T1000 (cell line): ENCODE data around the gene AFF3.
"Not testable (repeated sequence)": the region's sequence is repeated elsewhere in the genome, so short reads cannot be mapped to it uniquely, and the experiment has no call there.

Experiments
- DNase-seq: peaks from one replicate; lab custom pipeline; 2025; ENCODE audit warnings: mixed read lengths; lab: John Stamatoyannopoulos, UW

The AFF3 gene

DNA sequence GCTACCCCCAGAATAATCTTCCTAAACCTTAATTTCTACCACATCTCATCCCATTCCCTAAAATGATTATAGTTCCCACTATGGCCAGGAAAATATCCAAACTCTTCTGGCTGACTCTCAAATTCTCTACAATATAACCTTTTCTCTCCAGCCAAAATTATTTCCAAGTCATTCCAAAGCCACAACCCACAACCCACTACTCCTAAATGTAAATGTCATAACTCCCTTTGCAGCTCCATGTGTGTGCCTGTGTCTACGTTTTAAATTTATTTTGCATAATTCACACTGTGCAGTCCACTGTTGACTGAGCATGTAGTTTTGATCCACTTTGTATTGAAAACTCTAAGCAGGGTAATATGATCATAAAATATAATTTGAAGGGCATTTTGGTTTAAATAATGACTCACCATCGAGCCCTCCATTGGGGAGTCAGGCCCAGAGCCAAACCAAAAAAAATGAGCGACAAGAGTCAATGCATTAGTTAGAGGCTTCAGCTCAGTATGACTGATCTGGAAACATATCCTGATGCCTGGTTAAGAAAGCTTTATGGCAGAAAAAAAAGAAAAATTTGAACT is 171.0 kb downstream of the AFF3 start:
- no peak for DNase-seq

DNA sequence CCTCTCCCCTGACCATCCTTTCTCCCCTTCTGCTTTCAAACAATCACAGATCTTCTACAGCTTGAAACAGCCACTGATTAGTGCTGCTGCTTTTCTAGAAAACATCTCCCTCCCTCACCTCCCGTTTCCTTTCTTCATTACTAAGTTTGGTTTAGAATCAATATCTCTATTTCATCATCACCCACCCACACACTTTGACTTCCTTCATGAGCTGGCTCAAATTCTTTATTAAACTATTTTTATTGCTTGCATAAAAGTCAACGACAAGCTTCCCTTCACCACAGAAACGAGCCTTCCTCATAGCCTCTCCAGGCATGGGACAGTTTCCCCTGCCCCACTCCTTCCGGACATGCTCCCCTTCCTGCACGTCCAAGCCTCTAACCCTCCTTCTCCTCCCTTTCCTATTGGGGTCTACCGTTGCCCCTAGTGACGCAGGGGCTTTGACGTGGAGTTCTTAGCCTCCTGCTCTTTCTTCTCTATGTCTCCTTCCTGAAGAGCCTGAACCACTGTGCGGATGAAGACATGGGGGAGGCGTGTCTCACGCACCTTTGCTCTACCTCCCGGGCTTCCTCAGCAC is 172.0 kb downstream of the AFF3 start:
- DNase-seq, result no peak

DNA sequence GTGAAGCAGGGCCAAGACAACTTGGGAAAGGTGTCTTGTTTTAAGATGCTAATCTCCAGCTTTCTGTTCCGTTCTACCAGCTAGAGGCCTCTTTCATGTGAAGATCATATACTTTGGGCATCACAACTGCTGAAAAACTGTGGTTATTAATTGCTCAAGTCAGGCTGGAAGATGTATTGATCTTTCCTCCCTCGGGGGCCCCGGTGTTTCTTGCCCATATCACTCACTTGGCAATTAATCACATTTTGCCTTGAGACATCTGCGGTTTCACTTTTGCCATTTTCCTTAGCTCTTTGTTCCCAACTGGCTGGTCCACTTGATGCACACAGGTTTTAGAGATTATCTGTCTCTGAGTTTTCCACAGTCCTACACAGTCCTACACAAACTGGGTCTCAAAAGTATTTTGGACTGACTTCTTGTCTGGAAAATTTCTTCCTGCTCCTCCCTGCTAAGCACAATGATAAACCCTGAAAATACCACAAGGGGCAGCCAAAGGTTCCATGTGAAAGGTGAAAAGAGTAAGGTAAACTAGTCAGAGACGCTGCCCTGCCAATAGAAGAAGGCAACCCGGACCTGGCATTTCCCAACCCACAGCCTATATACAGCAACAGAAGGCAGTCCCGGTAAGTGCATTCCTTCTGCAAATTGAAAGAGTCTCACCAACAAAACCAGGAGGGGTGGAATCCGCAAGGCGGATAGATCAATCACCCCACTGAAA is 181.0 kb downstream of the AFF3 start:
- no peak for DNase-seq

DNA sequence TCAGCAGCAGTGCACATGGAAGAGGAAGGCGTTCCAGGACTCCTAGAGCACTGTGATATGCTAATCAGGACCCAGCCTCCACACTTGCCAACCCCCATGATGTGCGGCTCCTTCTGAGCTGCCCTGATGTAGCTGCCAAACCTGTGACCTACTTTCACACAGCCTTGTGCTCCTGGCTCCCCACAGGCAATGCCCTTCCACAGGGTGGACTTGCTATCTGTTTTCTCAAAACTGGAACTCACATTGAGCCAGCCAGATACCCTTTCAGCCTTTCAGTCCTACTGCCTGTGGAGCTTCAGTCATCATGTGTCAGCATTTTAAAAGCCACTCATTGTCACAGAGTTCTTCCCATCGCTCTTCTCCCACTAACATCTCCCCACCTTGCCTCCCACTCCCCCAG is 181.6 kb downstream of the AFF3 start:
- DNase-seq, result no peak

DNA sequence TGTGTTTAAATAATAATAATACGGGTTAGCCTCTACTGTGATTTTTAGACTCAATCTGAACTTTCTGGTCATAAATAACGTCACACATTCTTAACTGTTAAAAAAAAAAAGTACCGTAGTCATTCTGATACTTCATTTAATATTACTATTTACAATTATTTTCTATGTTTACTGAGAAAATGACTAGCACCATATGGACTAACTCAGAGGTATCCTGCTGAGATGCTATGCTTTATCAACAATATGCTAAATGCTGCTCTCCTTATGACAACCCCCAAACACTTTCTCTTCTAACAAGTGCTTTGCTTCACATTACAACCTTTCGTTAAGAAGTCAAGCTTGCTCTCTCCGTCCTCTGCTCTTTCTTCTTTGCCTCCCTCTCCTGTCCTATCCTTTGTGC is 182.1 kb downstream of the AFF3 start:
- DNase-seq, result no peak

DNA sequence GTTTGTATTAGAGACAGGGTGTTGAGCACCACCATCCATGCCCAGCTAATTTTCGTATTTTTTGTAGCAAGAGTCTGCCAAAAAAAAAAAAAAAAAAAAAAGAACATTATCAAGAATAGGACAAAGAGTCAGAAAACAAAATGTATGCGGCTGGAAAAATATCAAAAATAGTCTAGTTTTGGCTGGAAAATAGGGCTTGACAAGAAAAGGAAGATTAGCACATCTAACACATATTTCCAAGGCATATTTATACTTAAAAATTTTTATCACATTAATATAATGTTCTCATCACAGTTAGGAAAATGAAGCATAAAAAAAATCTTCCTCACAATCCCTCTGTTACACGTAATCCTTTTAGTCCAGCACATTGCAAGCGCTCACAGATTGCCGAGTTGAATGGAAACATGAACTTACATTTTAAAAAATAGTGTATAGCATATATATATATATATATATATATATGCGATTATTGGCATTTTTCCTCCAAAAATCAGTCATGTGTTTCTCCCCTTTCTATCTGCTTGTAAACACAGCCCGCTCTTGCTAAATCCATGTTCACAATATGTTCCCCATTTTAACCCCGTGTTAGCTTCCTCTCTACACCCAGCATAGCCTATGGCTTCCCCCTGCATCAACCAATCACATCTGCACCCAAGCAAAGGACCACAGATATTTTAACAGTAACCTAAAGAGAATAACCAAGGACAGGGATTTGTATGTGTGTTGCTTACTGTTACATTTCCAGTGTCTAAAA is 183.0 kb downstream of the AFF3 start:
- no peak for DNase-seq

DNA sequence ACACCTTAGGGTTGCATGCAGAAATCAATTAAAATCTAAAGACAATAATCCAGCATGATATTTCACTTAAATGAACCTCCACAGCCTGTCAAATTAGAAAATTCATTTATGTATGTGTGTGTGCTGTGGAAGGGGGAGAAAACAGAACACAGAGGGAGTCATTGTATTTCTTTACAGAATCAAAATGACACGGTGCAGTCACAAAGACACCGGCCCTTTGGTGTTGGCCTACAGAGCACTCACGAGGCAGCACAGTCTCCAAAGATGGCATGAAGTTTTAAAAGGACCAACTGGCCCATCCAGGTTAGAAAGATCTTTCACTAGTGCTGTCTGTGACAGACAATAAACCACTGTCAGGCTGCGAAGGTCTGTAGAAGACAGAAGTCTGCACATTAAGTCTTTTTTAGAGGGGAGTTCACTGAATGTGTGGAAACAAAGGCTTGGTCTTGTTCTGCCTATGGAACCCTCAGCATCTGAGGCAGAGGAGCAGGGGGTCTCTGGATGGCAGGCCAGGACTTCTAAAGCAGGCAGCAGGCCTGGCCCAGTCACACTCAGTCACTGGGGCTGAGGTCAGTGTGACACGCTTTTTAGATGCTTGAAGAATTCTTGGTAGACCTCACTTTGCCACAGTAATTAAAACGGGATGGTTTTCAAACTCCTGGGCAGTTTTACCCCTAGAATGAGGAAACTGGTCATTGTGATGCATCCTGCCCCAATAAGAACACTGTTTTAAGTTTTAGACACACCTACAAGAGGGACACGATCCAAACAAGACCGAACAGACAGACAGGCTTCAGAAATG is 184.9 kb downstream of the AFF3 start:
- no peak for DNase-seq

DNA sequence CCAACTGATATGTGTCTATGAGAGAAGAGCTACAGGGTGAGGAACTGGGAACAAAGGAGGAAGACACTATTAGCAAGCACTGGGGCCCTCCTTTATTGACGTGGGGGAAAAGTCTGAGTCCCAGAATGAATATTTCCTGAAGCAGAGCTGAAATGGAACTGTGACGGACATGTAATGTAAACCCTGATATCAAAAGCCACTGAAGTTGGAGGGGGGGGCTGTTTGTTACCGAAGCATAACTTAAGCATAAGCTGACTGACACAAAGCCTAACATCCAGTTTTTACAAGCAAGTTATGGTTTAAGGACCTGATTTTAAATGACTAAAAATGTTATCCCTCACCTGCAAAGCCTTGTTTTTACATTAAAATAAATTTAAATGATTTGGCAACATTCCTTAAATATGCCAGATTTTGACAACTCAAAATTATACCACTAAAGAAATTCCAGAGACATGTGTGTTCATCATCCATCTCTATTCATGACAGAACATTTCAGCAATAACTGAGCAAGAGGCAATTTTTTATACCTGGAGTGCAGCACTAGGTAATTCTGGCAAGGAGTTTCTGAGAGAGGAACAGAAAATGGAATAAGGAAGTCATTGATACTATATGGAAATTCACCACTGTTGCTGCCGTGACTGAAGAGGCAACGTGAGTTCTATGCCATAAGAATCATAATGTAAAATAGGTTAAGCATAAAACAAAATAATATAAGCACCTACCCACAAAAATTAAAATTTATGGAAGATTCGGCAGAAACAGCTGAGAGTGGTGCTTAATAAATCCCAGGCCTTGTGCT is 186.0 kb downstream of the AFF3 start:
- DNase-seq, result no peak

DNA sequence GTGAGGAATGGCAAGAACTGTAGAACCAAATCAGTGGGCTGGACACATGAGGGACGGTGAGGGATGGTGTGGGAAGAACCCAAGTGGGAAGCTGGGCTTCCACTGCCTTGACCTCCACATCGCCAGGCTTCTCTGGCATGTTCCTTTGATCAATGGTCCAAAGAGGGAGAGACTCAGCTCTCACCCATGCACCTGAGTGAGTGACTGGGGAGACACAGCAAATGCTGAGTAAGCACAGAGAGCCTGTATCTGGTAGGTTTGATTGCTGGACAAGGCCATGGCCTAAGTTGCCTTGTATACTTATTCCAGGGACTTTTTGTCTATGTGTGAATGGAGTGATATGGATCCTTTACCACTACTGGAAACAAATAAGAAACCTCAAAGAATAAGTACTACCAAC is 188.6 kb downstream of the AFF3 start:
- DNase-seq, result no peak

DNA sequence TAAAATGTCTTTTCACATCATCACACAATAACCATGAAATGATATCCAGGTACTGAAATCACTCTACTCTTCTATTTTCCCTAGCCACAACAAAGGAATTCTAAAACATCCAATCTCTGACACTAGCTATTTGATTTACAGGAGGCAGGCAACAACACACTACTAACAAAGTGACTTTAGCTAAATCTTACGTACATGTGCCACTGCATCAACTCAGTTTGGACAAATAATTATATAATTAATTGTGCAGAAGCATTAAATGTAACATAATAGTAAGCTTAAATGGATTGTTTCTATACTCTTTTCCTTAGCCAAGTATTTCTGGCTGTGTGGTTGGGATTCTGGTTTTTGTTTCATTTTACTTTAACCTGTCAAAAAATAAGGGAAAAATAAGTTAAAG is 192.4 kb downstream of the AFF3 start:
- DNase-seq, result no peak

DNA sequence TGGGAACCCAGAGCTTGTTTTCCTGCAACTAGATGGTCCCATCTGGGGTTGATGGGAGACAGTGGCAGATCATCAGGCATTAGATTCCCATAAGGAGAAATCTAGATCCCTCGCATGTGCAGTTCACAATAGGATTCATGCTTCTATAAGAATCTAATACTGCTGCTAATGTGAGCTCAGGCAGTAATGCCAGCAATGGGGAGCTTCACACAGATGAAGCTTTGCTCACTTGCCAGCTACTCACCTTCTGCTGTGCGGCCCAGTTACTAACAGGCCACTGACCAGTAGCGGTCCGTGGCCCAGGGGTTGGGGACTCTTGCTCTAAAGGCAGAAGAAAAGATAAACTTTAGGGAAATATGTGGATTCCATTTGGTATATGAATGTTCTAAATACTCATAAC is 192.9 kb downstream of the AFF3 start:
- DNase-seq, result no peak

DNA sequence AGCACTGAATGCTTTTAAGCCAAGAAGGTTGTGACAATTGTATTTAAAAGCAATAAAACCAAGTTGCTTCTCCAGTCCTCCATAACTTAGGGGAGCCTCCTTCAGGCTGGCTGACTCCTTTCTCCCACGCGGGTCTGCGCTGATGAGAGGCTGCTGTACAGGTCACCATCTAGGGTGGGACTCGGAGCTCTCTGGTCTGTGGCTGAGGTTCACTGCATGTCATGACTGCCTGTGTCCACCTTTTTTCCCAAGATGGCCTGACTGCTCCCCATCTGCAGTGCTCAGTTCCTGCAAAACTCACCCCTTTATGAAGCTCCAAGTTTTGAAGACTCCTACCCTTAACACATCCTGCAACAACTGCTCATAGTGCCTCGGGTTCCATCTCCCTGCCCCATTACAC is 194.4 kb downstream of the AFF3 start:
- no peak for DNase-seq

DNA sequence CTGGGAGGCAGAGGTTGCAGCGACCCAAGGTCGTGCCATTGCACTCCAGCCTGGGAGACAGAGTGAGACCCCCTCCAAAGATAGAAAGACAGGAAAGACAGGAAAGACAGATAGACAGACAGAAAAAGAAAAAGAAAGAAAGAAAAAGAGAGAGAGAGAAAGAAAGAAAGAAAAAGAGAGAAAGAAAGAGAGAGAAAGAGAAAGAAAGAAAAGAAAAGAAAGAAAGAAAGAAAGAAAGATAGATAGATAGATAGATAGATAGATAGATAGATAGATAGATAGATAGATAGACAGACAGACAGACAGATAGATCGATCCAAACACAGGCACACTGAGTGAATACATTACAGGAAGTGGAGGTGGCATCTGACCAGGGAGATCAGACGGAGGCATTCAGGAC is 195.0 kb downstream of the AFF3 start:
- DNase-seq, result not testable (repeated sequence)

DNA sequence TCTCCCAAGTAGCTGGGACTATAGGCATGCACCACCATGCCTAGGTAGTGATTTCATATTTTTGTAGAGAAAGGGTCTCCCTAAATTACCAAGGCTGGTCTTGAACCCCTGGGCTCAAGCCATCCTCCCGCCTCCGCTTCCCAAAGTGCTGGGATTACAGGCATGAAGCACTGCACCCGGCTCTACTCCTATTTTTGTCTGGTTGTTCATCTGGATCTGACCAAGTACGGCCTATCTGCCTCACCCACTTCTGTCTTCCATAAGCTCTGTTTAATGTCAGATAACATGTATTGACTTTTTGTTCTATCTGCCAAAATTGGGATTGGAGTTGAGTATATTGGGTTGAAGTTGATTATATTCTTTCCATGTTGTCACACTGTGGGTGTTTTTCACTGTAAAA is 198.4 kb downstream of the AFF3 start:
- no peak for DNase-seq

DNA sequence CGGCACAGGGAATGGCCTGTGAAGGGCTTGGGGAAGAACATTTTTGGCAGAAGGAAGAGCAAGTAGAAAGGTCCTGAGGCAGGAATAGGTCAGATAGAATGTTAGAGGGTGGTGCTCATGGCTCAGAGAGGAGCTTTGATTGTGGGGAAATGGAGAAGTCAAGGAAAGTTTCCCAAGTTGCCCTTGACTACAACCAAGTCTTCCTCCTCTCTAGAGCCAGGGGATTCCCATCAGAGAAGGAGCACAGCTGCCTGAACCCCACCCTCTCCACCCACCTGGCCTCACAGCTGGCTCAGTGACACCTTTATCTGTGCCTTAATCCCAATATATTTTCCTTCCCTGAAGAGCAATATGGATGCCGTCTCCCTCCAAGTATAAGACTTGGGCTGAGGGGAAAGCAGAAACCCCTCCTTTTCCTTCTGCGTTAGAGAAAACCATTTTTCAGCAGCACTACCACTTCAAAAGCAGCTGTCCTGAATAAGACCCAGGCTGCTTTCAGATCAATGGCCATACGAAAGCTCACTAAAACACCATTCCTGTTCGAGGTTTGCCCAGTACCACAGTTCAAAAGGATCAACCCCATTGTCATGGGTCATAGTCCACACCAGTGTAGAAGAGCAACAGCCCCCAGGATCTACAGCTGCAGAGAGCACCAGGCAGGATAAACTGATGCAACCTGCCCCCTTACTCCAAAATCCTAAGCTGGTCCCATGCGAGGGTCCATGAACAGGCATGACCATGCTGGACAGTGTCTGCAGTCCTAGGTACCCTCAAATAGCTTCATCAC is 199.6 kb downstream of the AFF3 start:
- DNase-seq, result no peak

DNA sequence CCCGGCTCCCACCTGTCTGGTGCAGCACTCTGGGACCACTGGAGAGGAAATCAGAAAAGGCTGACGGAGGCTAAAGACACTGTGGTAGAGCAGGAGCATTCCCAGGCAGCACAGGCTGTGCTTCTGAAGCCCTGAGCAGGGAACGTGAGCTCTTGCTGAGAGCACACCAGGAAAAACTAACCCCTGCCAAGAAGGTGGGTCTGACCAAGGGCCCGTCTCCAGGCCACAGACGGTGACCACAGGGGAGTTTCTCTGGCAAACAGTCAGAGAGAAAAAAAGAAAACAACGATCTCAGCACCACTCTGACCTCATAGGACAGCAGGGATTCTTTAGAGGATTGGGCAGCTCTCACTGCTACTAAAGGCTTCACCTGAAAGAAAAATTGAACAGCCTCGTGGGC is 201.4 kb downstream of the AFF3 start:
- no peak for DNase-seq

DNA sequence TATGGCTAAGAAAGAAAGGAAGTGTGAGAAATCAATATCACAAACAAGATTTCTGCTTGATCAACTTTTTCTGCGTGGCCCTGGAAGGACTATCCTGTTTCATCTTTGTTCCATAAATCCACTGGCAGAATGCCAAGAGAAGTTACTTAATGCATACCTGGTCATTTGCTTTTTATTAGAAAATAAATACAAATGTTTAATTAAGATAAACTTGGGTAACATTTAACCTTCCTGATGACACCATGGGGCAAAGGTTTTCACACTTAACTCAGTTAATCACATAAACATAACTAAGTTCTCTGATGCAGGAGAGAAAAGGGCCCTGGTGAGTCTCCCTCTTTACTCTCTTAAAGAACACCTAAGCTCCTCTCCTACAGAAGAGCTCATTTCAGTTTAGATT is 203.3 kb downstream of the AFF3 start:
- no peak for DNase-seq

DNA sequence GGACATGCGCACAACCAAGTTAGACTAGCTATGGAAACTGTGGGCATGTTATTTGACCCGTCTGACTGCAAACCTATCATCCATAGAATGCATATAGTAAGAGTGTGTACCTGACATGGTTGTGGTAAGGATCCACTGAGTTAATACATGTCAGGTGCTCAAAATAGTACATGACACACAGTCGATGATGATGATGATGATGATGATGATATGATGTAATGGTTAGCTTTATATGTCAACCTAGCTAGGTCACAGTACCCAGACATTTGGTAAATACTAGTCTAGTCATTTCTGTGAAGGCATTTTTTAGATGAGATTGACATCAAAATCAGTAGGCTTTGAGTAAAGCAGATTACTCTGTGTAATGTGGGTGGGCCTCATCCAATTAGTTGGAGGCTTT is 204.1 kb downstream of the AFF3 start:
- no peak for DNase-seq

DNA sequence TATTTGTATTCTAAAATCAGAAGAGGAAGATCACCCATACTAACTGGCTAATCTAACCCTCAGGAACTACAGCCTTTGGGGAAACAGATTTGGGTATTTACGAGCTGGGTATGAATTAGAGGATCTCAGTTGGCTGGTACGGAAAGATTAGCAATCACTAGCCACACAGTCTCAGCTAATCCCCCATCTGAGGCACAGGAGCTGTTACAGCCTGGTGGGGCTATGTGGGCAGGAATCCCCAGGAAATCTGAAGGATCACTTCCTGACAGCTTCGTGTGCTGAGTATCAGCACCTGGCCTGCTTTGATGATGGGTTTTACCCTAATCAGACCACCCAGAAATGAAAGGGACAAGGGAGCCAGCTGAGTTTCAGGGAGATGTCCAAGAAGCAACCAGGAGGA is 206.3 kb downstream of the AFF3 start:
- no peak for DNase-seq

DNA sequence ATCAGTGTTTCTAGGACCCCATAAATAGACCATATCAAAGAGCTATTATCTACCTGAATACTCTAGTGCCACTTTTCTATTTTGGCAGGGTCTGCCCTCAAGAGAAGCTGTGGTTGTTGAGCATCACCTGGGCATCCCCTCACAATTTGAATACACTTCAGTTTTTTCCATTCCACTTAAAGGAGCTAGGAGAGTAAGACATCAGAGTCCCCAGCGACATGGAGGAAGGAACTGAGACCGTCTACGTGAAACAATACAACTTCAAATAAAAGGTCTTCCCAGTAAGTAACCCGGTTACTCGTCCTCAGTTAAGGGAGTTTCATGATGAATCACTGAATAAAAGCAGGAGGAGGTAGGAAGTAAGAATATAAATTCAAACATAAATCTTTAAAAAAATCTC is 206.7 kb downstream of the AFF3 start:
- no peak for DNase-seq
